AG09309 (cell line): ENCODE results near the gene IL1RN.
"Not testable (repeated sequence)": the region's sequence is repeated elsewhere in the genome, so short reads cannot be mapped to it uniquely, and the experiment has no call there.

Experiments used
- DNase-seq: peaks from one replicate; pipeline ENCODE4 v3.0.0-alpha.2; 2010; ENCODE audit warnings: low read depth
- H3K4me3 ChIP-seq: 2 replicates; pipeline ENCODE4 v1.5.1; 2011; ENCODE audit warnings: mild to moderate bottlenecking, low read depth, low read length, moderate library complexity; ENCODE audit not compliant: control insufficient read depth
- TF ChIP-seq, protein P1 (sequence below): IDR thresholded peaks from 2 replicates; pipeline ENCODE4 v1.5.1; 2011; ENCODE audit warnings: mild to moderate bottlenecking, low read depth, low read length, inconsistent platforms; ENCODE audit not compliant: insufficient read depth, control insufficient read depth; ENCODE audit errors: missing control alignments

Gene IL1RN

DNA sequence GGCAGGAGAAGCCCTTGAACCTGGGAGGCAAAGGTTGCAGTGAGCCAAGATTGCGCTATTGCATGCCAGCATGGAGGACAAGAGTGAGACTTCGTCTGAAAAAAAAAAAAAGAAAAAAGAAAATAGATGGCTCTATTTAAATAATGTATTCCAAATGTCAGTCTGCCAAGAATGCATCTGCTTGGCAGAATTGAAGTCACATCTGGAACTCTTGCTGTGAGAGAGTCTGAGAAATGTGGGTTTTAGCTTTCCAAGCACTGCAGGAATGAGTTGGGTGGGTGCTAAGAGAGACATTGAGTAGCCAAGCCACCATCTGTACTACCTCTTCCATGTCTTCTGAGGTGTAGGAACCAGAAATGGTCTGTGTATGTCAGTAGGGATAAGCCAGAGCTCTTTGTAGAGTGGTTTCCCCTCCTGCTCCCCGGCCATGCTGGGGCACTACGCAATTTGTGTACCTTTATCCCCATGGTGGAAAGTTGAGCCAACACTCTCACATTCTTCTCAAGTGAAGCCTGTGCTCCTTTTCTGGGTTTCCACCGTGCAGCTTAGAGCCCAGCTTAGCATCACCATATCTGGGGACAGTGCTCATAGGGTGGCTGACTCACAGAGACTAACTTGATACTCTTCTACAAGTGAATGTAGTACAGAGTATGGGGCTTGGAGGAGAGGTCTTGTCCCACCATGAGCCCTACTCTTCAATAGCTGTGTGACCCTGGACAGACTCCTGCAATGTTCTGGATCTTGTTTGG lies 34.4 kb upstream of the IL1RN start:
- DNase-seq: no peak
- TF ChIP-seq, protein P1, sequence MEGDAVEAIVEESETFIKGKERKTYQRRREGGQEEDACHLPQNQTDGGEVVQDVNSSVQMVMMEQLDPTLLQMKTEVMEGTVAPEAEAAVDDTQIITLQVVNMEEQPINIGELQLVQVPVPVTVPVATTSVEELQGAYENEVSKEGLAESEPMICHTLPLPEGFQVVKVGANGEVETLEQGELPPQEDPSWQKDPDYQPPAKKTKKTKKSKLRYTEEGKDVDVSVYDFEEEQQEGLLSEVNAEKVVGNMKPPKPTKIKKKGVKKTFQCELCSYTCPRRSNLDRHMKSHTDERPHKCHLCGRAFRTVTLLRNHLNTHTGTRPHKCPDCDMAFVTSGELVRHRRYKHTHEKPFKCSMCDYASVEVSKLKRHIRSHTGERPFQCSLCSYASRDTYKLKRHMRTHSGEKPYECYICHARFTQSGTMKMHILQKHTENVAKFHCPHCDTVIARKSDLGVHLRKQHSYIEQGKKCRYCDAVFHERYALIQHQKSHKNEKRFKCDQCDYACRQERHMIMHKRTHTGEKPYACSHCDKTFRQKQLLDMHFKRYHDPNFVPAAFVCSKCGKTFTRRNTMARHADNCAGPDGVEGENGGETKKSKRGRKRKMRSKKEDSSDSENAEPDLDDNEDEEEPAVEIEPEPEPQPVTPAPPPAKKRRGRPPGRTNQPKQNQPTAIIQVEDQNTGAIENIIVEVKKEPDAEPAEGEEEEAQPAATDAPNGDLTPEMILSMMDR: no peak
- H3K4me3 ChIP-seq: no peak overlapping the region

DNA sequence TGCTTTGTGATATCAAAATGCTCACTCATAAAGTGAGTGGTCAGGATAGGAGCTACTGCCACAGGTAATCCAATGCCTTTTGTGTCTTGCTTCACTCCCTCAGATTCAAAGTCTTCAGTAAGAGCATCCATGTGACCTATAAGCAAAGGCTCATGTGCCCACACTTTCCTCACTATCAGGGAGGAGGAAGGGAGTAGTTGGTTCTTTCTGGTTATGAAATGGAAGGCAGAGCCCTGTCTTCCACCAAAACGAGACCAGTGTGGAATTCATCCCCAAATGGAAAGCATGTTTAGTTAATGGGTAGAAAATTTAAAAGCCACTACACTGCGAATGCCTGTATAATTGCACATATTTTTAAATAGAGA lies 33.8 kb upstream of the IL1RN start:
- TF ChIP-seq, protein P1: no peak
- DNase-seq: no peak
- H3K4me3 ChIP-seq: no peak overlapping the region

DNA sequence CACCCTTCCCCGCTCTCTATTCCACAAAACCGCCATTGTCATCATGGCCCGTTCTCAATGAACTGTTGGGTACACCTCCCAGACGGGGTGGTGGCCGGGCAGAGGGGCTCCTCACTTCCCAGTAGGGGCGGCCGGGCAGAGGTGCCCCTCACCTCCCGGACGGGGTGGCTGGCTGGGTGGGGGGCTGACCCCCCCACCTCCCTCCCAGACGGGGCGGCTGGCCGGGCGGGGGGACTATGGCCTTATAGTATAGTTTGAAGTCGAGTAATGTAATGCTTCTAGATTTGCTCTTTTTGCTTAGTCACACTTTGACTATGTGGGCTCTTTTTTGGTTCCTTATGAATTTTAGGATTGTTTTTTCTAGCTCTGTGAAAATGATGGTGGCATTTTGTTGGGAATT lies 31.1 kb upstream of the IL1RN start:
- DNase-seq, H3K4me3 ChIP-seq: not testable (repeated sequence)

DNA sequence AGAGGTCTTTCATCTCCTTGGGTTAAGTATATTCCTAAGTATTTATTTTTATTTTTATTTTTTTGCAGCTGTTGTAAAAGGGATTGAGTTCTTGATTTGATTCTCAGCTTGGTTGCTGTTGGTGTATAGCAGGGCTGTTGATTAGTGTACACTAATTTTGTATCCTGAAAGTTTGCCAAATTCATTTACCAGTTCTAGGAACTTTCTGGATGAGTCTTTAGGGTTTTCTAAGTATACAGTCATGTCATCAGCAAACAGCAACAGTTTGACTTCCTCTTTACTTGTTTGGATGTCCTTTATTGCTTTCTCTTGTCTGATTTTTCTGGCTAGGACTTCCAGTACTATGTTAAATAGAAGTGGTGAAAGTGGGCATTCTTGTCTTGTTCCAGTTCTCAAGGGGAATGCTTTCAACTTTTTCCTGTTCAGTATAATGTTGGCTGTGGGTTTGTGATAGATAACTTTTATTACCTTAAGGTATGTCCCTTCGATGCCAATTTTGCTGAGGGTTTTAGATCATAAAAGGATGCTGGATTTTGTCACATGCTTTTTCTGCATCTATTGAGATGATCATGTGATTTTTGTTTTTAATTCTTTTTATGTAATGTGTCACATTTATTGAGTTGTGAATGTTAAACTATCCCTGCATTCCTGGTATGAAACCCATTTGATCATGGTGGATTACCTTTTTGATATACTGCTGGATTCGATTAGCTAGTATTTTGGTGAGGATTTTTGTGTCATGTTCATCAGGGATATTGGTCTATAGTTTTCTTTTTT lies 30.4 kb upstream of the IL1RN start:
- not testable (repeated sequence) for H3K4me3 ChIP-seq, DNase-seq

DNA sequence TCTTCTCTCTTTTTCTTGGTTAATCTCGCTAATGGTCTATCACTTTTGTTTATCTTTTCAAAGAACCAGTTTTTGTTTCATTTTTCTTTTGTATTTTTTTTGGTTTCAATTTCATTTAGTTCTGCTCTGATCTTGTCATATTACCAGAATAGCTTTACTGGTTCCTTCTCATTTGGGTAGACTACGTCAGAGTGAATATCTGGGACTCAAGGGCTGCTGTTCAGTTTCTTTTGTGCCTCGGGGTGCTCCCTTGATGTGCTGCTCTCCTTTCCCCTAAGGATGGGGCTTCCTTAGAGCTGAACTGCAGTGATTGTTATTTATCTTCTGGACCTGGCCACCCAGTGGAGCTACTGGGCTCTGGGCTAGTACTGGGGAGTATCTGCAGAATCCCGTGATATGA lies 29.4 kb upstream of the IL1RN start:
- DNase-seq: no peak
- TF ChIP-seq, protein P1: no peak
- H3K4me3 ChIP-seq: no peak overlapping the region

DNA sequence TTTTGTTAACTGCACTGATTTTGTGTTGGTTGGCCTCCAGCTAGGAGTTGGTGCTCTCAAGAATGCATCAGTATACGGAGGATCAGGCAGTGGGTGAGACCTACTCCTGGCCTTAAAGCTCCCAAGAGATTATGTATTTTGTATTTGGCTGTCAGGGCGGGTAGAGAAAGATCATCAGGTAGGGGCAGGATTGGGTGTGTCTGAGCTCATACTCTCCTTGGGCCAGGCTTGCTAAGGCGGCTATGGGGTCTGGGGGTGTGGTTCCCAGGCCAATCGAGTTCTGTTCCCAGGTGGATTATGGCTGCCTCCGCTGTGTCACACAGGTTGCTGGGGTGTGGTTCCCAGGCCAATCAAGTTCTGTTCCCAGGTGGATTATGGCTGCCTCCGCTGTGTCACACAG lies 28.9 kb upstream of the IL1RN start:
- DNase-seq: no peak
- H3K4me3 ChIP-seq: no peak overlapping the region
- TF ChIP-seq, protein P1: no peak

- H3K4me3 ChIP-seq: no peak overlapping the region
- DNase-seq: no peak
- TF ChIP-seq, protein P1: no peak
Measured at GRCh38 chr2:113102133-113102532, 25.3 kb upstream of the IL1RN start.
